Bronchial smooth muscle cell (primary cell): ENCODE results near the gene ADD3. TPM values are rescaled to one million over a fixed set of nuclear protein-coding genes. Genes with fewer than 3 reads are reported as not detected.

ENCODE experiments used
- total RNA-seq: library from RNA; depleted of rRNA; stranded (reverse); fragments of >200 nt; gene quantifications from 2 replicates; pipeline ENCODE4 v1.2.1, GENCODE V29; 2014

Gene ADD3, protein sequence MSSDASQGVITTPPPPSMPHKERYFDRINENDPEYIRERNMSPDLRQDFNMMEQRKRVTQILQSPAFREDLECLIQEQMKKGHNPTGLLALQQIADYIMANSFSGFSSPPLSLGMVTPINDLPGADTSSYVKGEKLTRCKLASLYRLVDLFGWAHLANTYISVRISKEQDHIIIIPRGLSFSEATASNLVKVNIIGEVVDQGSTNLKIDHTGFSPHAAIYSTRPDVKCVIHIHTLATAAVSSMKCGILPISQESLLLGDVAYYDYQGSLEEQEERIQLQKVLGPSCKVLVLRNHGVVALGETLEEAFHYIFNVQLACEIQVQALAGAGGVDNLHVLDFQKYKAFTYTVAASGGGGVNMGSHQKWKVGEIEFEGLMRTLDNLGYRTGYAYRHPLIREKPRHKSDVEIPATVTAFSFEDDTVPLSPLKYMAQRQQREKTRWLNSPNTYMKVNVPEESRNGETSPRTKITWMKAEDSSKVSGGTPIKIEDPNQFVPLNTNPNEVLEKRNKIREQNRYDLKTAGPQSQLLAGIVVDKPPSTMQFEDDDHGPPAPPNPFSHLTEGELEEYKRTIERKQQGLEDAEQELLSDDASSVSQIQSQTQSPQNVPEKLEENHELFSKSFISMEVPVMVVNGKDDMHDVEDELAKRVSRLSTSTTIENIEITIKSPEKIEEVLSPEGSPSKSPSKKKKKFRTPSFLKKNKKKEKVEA
- 207 and 529 TPM in 2 replicates for total RNA-seq

DNA sequence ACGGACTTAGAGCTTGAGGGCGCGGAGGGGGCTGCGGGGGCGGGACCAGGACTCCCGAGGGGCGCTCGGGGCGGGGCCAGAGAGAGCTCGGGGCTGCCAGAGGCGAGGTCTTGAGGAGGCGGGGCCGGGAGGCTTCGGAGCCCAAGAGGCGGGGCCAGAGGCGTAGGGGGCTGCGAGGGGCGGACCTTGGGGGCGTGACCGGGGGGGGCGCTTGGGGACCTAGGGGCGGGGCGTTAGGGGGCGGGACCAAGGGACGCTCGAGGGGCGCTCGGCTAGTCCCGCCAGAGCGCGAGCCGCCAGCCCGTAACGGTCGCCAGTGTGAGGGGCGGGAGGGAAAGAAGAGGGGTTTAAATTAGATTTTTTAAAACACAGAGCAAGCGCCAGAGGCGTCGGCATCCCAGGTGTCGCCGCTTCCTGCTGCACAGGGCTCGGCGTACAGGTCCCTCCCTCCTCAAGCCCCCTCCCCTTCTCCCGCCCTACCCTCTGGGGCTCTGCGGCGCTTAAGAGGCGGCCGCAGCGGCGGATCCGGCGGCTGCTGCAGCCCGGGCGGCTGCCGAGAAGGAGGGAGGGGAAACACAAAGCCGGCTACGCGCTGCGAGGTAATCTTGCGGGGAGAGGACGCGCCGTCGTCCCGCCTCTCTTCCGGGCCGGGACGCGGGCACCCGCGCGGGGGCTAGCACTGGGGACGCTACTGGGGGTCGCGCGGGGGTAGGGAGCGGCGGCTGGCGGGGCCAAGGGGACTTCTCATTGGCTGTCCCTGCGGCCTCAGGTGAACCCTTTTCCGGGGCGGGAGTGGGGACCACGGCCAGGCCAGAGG lies at the start of gene ADD3:
TSS of gene ADD3 (plus strand) at position 284 of the 817 bp plus-strand sequence. CDS start 92,670 bp downstream, outside the sequence.

Other genes starting within 250 kb of the ADD3 start
- 104 and 141 TPM in 2 replicates for gene XPNPEP1, start 84.5 kb upstream of the ADD3 start, total RNA-seq
- gene MXI1, start 199.6 kb downstream of the ADD3 start, total RNA-seq: 12.1 and 17.9 TPM in 2 replicates